Measurements from ENCODE around the gene FMN2.

Gene FMN2

DNA sequence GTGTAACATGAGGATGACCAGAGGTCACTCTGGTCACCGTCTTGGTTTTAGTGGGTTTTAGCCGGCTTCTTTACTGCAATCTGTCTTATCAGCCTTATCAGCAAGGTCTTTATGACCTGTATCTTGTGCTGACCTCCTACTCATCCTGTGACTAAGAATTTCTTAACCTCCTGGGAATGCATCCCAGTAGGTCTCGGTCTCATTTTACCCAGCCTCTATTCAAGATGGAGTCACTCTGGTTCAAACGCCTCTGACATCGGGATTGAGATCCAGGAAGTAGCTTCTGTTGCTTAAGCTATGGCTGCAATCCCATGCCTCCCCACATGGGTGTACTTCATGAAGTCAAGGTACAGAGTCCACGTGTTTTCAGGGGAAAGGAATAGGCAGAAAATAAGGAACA is 19.9 kb downstream of the FMN2 start:
- TF ChIP-seq, protein P1, sequence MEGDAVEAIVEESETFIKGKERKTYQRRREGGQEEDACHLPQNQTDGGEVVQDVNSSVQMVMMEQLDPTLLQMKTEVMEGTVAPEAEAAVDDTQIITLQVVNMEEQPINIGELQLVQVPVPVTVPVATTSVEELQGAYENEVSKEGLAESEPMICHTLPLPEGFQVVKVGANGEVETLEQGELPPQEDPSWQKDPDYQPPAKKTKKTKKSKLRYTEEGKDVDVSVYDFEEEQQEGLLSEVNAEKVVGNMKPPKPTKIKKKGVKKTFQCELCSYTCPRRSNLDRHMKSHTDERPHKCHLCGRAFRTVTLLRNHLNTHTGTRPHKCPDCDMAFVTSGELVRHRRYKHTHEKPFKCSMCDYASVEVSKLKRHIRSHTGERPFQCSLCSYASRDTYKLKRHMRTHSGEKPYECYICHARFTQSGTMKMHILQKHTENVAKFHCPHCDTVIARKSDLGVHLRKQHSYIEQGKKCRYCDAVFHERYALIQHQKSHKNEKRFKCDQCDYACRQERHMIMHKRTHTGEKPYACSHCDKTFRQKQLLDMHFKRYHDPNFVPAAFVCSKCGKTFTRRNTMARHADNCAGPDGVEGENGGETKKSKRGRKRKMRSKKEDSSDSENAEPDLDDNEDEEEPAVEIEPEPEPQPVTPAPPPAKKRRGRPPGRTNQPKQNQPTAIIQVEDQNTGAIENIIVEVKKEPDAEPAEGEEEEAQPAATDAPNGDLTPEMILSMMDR (IDR thresholded peaks at IDR 0.05; ENCODE audit: low read depth, low read length) = no peak
- no peak for DNase-seq (ENCODE audit: low read depth in 2 of 2)
- no peak overlapping the region for H3K4me3 ChIP-seq (replicated peaks in 1 of 2; ENCODE audit: low read depth in 2 of 2, low read length in 2 of 2)

DNA sequence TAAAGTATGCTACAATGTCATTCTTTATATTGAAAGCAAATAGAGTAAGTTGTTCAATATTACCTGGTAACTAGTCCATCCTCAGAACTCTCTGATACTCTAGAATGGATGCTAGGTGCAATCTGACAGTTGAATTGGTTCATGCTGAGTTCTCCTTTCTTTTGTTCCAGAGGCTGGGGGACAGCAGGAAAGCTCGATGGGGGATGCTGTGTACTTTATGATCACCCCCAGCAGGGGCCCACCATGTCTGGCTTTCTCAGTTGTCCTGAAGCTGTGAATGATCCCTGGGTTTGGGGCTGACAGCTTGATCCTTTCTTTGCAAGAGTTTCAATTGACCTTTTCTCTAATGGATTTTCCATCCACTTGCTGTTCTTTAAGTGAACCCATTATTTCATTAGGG is 22.5 kb downstream of the FMN2 start:
- DNase-seq (ENCODE audit: low read depth in 2 of 2) = no peak
- TF ChIP-seq, protein P1 (IDR thresholded peaks at IDR 0.05; ENCODE audit: low read depth, low read length) = no peak
- H3K4me3 ChIP-seq (replicated peaks in 1 of 2; ENCODE audit: low read depth in 2 of 2, low read length in 2 of 2) = no peak overlapping the region

DNA sequence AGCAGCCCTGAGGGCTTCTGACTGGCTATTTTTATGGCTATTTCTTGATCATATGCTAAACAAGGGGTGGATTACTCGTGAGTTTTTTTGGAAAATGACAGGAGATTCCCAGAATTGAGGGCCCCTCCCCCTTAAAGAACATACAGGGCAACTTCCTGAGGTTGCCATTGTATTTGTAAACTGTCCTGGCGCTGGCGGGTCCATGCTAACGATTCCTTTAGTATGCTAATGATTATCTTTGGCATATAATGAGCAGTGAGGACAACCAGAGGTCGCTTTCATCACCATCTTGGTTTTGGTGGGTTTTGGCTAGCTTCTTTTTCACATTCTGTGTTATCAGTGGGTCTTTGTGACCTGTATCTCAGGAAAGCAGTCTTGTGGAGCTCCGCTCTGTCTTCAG is 24.1 kb downstream of the FMN2 start:
- H3K4me3 ChIP-seq (replicated peaks in 1 of 2; ENCODE audit: low read depth in 2 of 2, low read length in 2 of 2) = no peak overlapping the region

DNA sequence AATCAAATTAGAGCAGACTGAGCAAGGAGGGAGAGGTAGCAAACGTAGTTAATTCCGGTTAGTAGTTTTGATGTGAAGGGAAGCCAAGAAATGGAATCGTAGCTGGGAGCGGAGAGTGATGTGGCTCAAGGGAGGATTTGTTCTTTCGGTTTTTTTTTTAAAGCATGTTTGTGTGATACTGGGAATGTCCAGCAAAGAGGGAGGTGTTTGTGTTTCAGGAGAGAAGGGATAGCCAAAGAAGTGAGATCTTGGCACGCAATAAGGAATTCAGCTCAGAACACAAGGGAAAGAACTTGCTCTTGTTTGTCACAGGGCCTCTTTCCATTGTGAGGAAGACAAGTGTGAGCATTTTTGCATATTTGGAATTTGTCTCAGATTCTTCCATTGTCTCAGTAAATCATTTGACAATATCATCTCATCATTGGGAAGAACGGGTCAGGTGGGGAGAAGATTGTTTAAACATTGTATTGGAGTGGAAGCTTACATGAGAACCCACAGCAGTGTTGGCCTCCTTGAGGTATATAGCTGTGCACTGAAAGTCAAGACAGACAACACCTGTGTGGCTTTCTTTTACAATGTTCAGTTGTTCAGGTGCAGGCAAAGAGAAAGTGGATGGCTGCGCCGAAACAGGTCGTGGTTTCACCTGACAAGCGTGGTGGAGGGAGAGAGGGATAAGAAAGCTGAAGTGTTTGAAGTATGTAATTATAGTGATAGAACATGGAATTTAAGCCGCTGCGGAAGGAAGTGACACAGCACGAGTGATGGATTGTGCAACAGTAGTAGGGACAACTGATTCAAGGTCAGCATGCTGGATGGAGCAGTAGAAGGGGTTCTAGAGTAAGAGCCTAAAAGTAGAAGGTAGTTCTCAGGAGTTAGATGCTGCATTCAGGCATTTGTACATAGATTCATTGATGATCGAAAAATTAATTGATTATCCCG is 25.4 kb downstream of the FMN2 start:
- TF ChIP-seq, protein P1 (IDR thresholded peaks at IDR 0.05; ENCODE audit: low read depth, low read length) = no peak
- DNase-seq (ENCODE audit: low read depth in 2 of 2) = no peak
- no peak overlapping the region for H3K4me3 ChIP-seq (replicated peaks in 1 of 2; ENCODE audit: low read depth in 2 of 2, low read length in 2 of 2)

More for the DNA sequence above, 24.1 kb downstream of the FMN2 start:
- DNase-seq (ENCODE audit: low read depth in 2 of 2) = no peak
- TF ChIP-seq, protein P1 (IDR thresholded peaks at IDR 0.05; ENCODE audit: low read depth, low read length) = no peak

DNA sequence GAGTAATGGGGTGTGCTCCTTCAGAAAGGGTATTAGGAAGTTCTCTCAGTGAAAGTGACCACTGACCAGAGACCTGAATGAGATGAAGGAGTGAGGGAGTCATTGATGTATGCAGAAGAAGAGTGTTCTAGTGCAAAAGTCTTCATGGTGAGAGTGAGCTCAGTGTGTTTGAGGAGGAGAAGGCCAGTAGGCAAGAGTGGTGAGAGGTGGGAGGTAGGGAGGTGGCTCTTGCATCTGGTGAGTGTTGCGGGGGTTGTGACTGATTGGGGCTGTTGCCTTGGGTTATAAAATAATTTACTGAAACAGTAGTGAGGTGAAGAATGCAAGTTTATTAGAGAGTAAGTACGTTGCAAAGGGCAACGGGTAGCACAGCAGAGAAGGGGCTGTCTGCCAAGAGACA is 26.2 kb downstream of the FMN2 start:
- DNase-seq (ENCODE audit: low read depth in 2 of 2) = no peak
- no peak overlapping the region for H3K4me3 ChIP-seq (replicated peaks in 1 of 2; ENCODE audit: low read depth in 2 of 2, low read length in 2 of 2)
- TF ChIP-seq, protein P1 (IDR thresholded peaks at IDR 0.05; ENCODE audit: low read depth, low read length) = no peak

DNA sequence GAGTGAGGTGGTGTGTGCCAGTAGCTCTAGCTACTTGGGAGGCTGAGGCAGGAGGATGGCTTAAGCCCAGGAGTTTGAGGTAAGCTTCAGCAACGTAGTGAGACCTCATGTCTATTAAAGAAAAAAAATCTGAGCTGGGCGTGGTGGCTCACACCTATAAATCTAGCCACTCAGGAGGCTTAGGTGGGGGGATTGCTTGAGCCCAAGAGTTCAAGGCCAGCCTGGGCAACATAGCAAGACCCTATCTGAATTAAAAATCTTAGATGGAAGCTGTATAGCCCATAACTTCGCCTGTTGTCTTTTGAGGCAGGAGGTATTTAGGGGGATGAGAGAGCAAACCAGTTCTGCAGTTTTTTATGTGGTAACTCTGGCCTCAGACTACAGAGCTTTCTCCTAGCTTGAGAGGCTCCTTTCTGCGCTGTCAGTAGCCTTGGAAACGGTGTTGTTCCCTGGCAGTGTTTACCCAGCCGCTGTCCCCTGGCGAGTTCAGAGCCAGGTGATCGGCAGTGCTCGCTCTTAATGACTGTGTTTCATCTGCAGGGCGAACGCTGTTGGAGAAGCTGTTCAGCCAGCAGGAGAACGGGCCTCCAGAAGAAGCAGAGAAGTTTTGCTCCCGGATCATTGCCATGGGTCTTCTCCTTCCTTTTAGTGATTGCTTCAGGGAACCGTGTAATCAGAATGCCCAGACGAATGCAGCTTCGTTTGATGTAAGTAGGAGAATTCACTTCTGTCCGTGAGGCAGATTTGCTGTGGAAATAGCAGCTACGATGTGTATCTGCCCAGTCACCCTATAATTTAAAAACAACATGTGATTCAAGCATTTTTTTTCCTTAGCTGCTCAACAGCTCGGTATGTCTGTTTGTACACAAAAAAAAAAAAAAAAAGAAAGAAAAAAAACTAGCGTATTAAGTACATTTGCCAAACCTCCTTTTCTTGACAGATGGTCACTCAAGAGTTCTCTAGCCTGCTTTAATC is 31.2 kb downstream of the FMN2 start:
- TF ChIP-seq, protein P1 (IDR thresholded peaks at IDR 0.05; ENCODE audit: low read depth, low read length) = no peak
- H3K4me3 ChIP-seq (replicated peaks in 1 of 2; ENCODE audit: low read depth in 2 of 2, low read length in 2 of 2) = no peak overlapping the region
- no peak for DNase-seq (ENCODE audit: low read depth in 2 of 2)

Data from cardiac fibroblast (primary cell).